ENCODE data around the gene TEX9.
A peak's percentile ranks its signal among the peaks of the same experiment; 100 is the strongest.

TEX9 gene

DNA sequence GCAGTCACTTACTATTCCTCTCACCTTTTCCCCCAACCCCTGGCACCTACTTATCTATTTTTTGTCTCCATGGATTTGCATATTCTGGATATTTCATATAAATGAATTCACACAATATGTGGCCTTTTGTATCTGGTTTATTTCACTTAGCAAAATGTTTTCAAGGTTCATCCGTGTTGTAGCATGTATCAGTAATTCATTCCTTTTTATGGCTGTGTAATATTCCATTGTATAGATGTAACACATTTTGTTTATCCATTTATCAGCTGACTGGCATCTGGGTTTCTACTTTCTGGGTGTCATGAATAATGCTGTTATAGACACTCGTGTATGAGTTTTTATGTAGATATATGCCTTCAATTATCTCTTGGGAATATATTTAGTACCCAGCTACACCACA, 93.9 kb downstream of the TEX9 start:
- DNase-seq, result no peak

DNA sequence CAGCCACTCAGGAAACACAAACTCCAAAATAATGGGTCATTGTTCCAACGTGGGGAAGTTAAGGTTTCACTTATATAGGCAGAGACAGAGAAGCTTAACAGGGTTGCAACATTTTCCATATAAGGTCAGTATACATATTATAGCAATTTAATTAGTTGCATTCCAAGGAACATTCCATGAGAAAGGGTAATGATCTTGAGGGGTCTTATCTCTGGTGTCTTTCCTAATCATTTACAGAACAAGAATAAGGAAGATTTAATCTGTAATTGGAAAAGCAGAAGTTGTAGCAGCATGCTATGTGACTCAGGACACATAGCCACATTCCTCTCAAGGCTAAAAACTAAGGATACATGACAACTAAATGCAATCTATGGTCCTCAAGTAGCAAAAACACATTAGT, 94.8 kb downstream of the TEX9 start:
- DNase-seq, result no peak

DNA sequence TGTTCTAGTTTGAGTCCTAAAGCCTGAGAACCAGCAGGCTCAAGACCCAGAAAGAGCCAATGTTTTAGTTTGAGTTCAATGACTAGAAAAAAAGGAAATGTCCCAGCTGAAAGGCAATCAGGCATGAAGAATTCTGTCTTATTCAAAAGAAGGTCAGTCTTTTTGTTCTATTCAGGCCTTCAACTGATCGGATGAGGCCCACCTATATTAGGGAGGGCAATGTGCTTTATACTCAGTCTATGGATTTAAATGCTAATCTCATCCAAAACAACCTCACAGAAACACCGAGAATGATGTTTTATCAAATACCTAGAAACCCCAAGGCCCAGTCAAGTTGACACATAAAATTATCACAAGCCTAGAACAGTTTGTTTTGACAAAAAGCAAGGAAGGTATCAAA, 95.7 kb downstream of the TEX9 start:
- no peak for DNase-seq

DNA sequence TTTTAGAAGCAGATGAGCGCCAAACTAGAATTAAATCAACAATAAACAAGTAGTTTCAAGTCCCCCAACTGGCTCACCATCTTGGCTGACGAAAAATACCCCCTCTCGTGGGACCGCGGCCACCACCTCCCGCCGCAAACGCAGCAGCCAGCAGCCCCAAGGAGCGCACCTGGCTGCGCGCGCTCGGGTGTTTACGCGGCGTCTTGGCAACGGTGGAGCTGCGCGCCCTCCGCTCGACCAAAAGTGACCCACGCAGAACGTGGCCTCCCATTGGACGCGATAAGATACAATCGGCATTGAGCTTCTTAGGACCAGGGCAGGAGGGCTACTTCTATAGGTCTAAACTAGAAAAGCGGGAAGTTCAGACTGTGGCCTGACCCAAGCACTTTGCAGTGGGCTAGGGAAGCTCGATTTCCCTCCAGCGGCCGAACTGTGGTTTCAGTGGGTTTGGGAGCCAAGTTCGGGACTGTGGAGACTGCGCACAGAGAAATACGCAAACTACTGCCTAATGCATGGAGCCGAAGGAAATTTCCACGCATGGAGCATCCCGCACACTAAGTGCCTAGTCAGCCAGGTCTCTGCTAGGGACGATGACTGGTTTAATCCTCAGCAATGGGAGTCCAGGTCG, 99.8 kb downstream of the TEX9 start, which contains the start of gene MNS1:
MNS1 (minus strand) TSS at position 245 of the 628 bp plus-strand sequence; CDS start at position 80, 165 bp downstream.
- DNase-seq, result peak; percentile 91 to 96

DNA sequence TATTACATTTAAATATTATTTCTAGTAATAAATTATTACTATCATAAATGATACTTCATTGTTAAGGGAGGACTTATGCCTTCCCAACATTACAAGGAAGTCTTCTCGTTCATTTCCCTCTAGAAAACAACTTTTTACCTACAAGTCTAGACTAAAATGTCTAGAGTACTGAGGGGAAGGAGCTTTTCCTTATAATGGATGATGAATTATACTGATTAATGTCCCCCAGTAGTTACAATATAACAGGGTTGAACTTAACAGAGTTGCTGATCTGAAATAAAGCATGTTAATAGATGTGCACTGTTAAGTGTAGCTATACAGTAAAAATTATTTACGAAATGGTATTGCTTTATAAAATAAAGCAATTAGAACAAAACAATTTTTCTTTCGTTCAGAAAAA, 102.4 kb downstream of the TEX9 start:
- DNase-seq, result no peak

DNA sequence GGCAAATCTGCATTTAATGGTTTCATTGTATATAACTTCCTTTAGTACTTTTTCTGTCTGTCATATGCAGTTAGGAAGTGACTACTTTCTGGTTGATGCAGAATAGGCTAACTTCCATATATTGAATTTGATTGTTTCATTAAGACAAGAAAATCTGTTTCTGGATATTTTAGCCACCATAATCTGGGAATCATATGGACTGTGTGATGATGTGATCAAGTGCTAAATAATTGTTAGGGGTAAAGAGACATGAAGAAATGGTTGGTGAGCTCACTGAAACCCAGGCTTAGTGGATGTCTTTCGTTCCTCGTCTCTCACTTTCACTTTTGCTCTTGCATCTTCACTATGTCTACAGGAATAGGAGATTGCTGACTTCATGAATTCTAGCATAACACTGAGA, 103.2 kb downstream of the TEX9 start:
- DNase-seq, result peak in 1 of 2 experiments; percentile 13

DNA sequence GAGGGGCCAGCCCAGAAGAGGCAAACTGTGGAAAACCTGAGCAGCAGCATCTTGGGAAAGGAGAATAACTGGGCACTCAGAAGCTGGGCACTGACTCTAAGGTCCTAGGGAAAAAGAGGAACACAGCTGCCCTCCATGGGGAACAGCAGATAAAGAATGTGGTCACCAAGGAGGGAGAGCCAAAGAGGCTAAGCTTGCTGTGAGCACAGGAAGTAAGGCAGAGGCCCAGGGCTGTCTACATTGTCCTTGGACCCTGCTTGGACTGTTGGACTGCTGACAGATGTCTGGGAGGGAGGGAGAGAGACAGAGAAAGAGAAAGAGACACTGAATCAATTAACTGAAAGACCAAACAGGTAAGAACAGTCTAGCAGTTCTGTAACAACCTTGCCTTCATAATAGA, 104.3 kb downstream of the TEX9 start:
- DNase-seq, result no peak

DNA sequence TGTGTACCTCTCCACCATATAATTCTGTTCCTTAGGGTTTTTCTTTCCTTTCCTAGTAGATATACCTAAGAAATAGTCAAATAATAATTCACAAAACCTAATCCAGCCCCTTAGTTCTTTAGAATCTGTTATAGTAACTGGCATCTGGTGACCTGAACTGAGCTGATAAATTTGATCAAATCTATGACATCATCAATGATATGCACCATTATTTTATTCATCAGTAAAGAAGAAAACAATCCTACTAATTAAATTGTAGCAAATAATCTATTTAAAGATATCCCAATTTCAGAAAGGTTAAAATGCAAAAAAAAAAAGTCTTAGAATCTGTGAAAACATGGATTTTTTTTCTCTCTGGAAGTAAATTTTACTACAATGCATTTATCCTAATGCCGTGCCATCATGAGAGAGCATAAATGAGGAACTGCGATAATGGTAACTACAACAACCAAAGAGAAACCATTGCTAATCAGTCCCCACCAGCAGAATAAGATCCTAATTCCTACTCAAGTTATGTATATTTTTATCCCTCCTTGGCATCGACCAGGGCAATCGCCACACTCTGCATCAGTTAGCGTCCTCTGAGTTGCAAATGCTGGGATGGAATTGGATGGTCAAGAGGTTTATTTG, 106.3 kb downstream of the TEX9 start:
- DNase-seq, result no peak

DNA sequence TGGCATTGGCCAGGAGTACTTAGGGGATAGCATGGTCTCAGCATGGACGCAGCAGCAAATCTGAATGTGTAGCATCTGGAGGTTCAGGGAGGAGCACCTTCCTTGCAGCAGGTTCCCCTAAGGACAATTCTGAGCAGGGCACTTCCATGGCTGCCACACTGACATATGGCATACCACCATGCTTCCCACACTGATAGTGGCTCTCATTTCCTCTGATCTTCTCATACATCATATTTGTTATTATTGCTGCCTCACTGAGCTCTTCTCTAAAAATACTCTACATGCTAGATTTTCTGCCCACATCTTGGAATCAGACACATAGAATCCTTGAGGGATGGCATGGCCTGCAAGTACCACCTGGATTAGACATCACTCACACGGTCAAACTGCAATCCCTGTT, 107.1 kb downstream of the TEX9 start:
- no peak for DNase-seq

DNA sequence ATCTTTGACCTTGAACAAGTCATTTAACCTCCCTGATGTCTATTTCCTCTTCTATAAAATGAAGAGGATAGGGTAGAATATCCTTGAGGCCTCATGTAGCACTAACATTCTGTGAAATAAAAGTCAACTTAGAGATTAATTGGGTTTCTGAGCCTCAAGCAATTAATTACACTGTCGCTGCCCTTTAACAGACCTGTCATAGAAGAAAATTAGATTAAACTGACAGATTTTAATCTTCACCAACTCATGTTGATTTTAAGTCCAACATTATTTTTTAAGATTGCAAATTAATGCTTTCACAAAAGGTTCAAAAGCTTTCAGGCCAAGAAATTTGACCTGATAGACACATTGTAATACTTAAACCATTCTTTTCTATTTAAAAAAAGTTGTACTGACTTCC, 107.8 kb downstream of the TEX9 start:
- no peak for DNase-seq

DNA sequence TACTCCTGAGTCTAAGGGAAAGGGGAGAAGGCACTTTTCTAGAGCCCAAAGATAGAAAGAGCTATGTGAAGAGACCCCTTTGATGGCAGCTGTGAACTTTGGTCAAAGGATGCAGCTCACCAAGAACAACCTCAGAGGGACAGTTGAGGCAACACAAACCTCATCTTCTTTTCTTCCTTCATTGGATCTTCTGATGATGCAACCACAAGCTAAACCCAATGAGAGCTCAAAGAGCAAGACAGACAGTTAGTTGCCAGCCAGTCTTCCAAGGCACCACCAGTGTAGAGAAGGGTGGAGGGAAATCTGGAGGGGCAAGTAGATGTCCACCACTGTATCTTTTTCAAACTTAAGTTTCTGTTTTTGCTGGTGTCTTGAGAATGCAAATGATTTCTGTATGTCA, 110.1 kb downstream of the TEX9 start:
- no peak for DNase-seq
